SK-N-SH (cell line): ENCODE results near the gene CTSL. TPM values are rescaled to one million over a fixed set of nuclear protein-coding genes. Genes with fewer than 3 reads are reported as not detected.

Experiments used
- CTCF ChIA-PET: fragments of 300-600, 350-600 bp; formaldehyde crosslinking; extraction: SDS; loops from one replicate; lab custom pipeline; 2021; lab: Yijun Ruan, JAX
- POLR2A ChIA-PET: fragments of 350-600 bp; sonication (Branson Sonifier 250); formaldehyde crosslinking; extraction: SDS; loops from one replicate; lab custom pipeline; 2020; ENCODE audit warnings: antibody characterized with exemption, inconsistent platforms; lab: Yijun Ruan, JAX
- DNase-seq: peaks from one replicate; pipeline ENCODE4 v3.0.0; 2012
- H2AFZ ChIP-seq: fragments of 200-600 bp; sonication (generic); 2 replicates; pipeline ENCODE4 v1.8.1; 2016; ENCODE audit warnings: antibody characterized with exemption, mild to moderate bottlenecking, low read depth
- H3F3A ChIP-seq: fragments of 200-600 bp; sonication (generic); replicated peaks from 2 replicates; pipeline ENCODE3; 2016; ENCODE audit warnings: antibody characterized with exemption, mild to moderate bottlenecking; ENCODE audit not compliant: insufficient read depth
- H3K27ac ChIP-seq, 2 experiments: fragments of 200-500 bp in 1 of 2; fragments of 200-600 bp in 1 of 2; sonication (Bioruptor generic) in 1 of 2; sonication (generic), shearing (Covaris generic) in 1 of 2; 2 replicates each; pipeline versions ENCODE4 v1.5.1 to v1.6.1; 2014 to 2016; ENCODE audit warnings: low read depth in 2 of 2, inconsistent platforms in 1 of 2, low read length in 1 of 2, mild to moderate bottlenecking in 1 of 2, mixed read lengths in 1 of 2
- H3K27me3 ChIP-seq: fragments of 200-600 bp; sonication (generic), shearing (Covaris generic); 2 replicates; pipeline ENCODE4 v1.6.1; 2016; ENCODE audit warnings: mixed run types; ENCODE audit not compliant: insufficient read depth
- H3K36me3 ChIP-seq, 2 experiments: fragments of 200-500 bp in 1 of 2; fragments of 200-600 bp in 1 of 2; sonication (Bioruptor generic) in 1 of 2; sonication (generic) in 1 of 2; replicated peaks in 1 of 2; 2 replicates each; pipeline versions ENCODE3 to v1.5.1; 2014 to 2016; ENCODE audit warnings: low read length in 1 of 2, mild to moderate bottlenecking in 1 of 2; ENCODE audit not compliant: insufficient read depth in 2 of 2, control insufficient read depth in 1 of 2
- H3K4me1 ChIP-seq, 2 experiments: fragments of 200-500 bp in 1 of 2; fragments of 200-600 bp in 1 of 2; sonication (Bioruptor generic) in 1 of 2; sonication (generic), shearing (Covaris generic) in 1 of 2; 2 replicates each; pipeline versions ENCODE4 v1.5.1 to v1.6.1; 2014 to 2016; ENCODE audit warnings: low read depth in 1 of 2, low read length in 1 of 2, mixed run types in 1 of 2; ENCODE audit not compliant: insufficient read depth in 2 of 2, control insufficient read depth in 1 of 2
- H3K4me2 ChIP-seq: fragments of 200-600 bp; sonication (generic), shearing (Covaris generic); 2 replicates; pipeline ENCODE4 v1.6.1; 2017; ENCODE audit warnings: mixed run types
- H3K4me3 ChIP-seq, 2 experiments: fragments of 200-500 bp in 1 of 2; fragments of 200-600 bp in 1 of 2; sonication (Bioruptor generic) in 1 of 2; sonication (generic), shearing (Covaris generic) in 1 of 2; 2 replicates each; pipeline versions ENCODE4 v1.5.1 to v1.8.1; 2014 to 2016; ENCODE audit warnings: low read depth in 2 of 2, inconsistent platforms in 1 of 2, low read length in 1 of 2, mild to moderate bottlenecking in 1 of 2, mixed read lengths in 1 of 2, moderate library complexity in 1 of 2
- H3K79me2 ChIP-seq: fragments of 200-600 bp; sonication (generic); 2 replicates; pipeline ENCODE4 v1.8.1; 2017; ENCODE audit warnings: mild to moderate bottlenecking; ENCODE audit not compliant: insufficient read depth
- H3K9ac ChIP-seq: fragments of 200-600 bp; sonication (generic); 2 replicates; pipeline ENCODE4 v1.6.1; 2017; ENCODE audit warnings: mixed run types
- H3K9me2 ChIP-seq: fragments of 200-600 bp; sonication (generic); 2 replicates; pipeline ENCODE4 v1.6.1; 2017; ENCODE audit warnings: mixed run types
- H3K9me3 ChIP-seq: fragments of 200-600 bp; sonication (generic); 2 replicates; pipeline ENCODE4 v1.6.1; 2017; ENCODE audit warnings: mixed run types, mild to moderate bottlenecking, moderate library complexity
- H4K20me1 ChIP-seq: fragments of 200-600 bp; sonication (generic); 2 replicates; pipeline ENCODE4 v1.6.1; 2017; ENCODE audit warnings: mild to moderate bottlenecking, mixed run types; ENCODE audit not compliant: insufficient read depth
- CHD2 ChIP-seq: fragments of 150-350 bp; IDR thresholded peaks from 2 replicates; pipeline ENCODE4 v1.6.1; 2018; ENCODE audit warnings: low read length; ENCODE audit not compliant: partially characterized antibody
- EZH2phosphoT487 ChIP-seq: fragments of 200-600 bp; sonication (generic); IDR thresholded peaks from 2 replicates; pipeline ENCODE4 v1.6.1; 2017; ENCODE audit warnings: low read depth, mixed run types, mild to moderate bottlenecking, antibody characterized with exemption, moderate library complexity, borderline replicate concordance
- FOSL2 ChIP-seq: IDR thresholded peaks from 2 replicates; pipeline ENCODE4 v1.4.0; 2012; ENCODE audit warnings: low read depth, mild to moderate bottlenecking, moderate library complexity, borderline replicate concordance
- FOXJ3 ChIP-seq: sonication (generic); formaldehyde crosslinking; IDR thresholded peaks from 2 replicates; pipeline ENCODE4 v1.5.1; 2020; ENCODE audit warnings: mild to moderate bottlenecking, missing genetic modification reagents
- FOXM1 ChIP-seq: IDR thresholded peaks from 2 replicates; pipeline ENCODE4 v1.4.0; 2012; ENCODE audit warnings: low read depth, mild to moderate bottlenecking
- GABPA ChIP-seq: IDR thresholded peaks from 2 replicates; pipeline ENCODE4 v1.4.0; 2012; ENCODE audit warnings: low read depth, mild to moderate bottlenecking
- GATA2 ChIP-seq: sonication (generic); formaldehyde crosslinking; IDR thresholded peaks from 2 replicates; pipeline ENCODE4 v1.5.0; 2020; ENCODE audit warnings: mild to moderate bottlenecking, missing genetic modification reagents
- IRF3 ChIP-seq: fragments of 150-350 bp; IDR thresholded peaks from 2 replicates; pipeline ENCODE4 v1.6.1; 2016; ENCODE audit warnings: mild to moderate bottlenecking, low read depth, low read length
- MAX ChIP-seq: IDR thresholded peaks from 2 replicates; pipeline ENCODE4 v1.4.0; 2012; ENCODE audit warnings: low read depth
- NRF1 ChIP-seq: IDR thresholded peaks from 2 replicates; pipeline ENCODE4 v1.6.1; 2012; ENCODE audit warnings: low read depth, mild to moderate bottlenecking, low read length
- PBX3 ChIP-seq: IDR thresholded peaks from 2 replicates; pipeline ENCODE4; 2012
- RAD21 ChIP-seq: IDR thresholded peaks from 2 replicates; pipeline ENCODE4 v1.6.1; 2012; ENCODE audit warnings: mild to moderate bottlenecking, low read length
- RFX5 ChIP-seq: IDR thresholded peaks from 2 replicates; pipeline ENCODE4 v1.6.1; 2012; ENCODE audit warnings: mild to moderate bottlenecking, improper control_type of control experiment, low read length
- RXRA ChIP-seq: IDR thresholded peaks from 2 replicates; pipeline ENCODE4 v1.4.0; 2012; ENCODE audit warnings: low read depth, mild to moderate bottlenecking, borderline replicate concordance
- SIN3A ChIP-seq: IDR thresholded peaks from 2 replicates; pipeline ENCODE4 v1.6.1; 2012; ENCODE audit warnings: low read depth, mild to moderate bottlenecking, low read length, moderate library complexity, borderline replicate concordance
- SMC3 ChIP-seq: IDR thresholded peaks from 2 replicates; pipeline ENCODE4 v1.6.1; 2012; ENCODE audit warnings: low read depth, low read length, improper control_type of control experiment
- TCF12 ChIP-seq: IDR thresholded peaks from 2 replicates; pipeline ENCODE4 v1.4.0; 2012
- TEAD4 ChIP-seq: IDR thresholded peaks from 2 replicates; pipeline ENCODE4 v1.4.0; 2012; ENCODE audit warnings: mild to moderate bottlenecking, borderline replicate concordance; ENCODE audit not compliant: insufficient read depth
- USF1 ChIP-seq: IDR thresholded peaks from 2 replicates; pipeline ENCODE4 v1.4.0; 2012; ENCODE audit warnings: low read depth, borderline replicate concordance
- YY1 ChIP-seq: IDR thresholded peaks from 2 replicates; pipeline ENCODE4 v1.4.0; 2012; ENCODE audit warnings: low read depth, mild to moderate bottlenecking
- WGBS: methylation state at CpG from one replicate; pipeline ENCODE4 v1.1.6; 2017; ENCODE audit warnings: low lambda C conversion rate; 5-methylcytosine and 5-hydroxymethylcytosine counted together
- polyA plus RNA-seq, 3 experiments: library from polyadenylated mRNA; depleted of rRNA; stranded (reverse); fragments of >200 nt; gene quantifications; 2 replicates each; pipeline ENCODE4 v1.2.3, GENCODE V29; 2012

Gene CTSL
- polyA plus RNA-seq, 1 of the 3 experiments (the other 2 are of a cell fraction), result 98.3 TPM

- TF ChIP-seq GABPA (no peak), GATA2 (CRISPR knock-in tag) (no peak), FOSL2 (no peak), MAX (no peak)
These were observed 17.4 kb upstream of the CTSL start (continued) for GRCh38 chr9:87708546-87708945.

- no peaks in the 10 kb centered on the region for H3K27me3 ChIP-seq
- H3K27ac ChIP-seq, result no peak overlapping the region
- H3K79me2 ChIP-seq, result no peaks in the 10 kb centered on the region
- no peak for TF ChIP-seq TEAD4
- TF ChIP-seq RAD21, result no peak
- TF ChIP-seq YY1, result no peak
- TF ChIP-seq SMC3, result no peak
- no peak for TF ChIP-seq CHD2
- no peak for TF ChIP-seq TCF12
- TF ChIP-seq USF1, result no peak
- no peak for DNase-seq
- no peaks in the 10 kb centered on the region for H3K36me3 ChIP-seq
- CTCF ChIA-PET, result interaction anchor here (1.3 to 2.3 kb wide), 3 partner anchors 8 to 25 kb away, joined by 5 to 8 read pairs (median 5); no protein-coding TSS in a partner anchor
- no peak overlapping the region for H2AFZ ChIP-seq
- H3K4me2 ChIP-seq, result no peak overlapping the region
- no peak overlapping the region for H3K4me3 ChIP-seq
- POLR2A ChIA-PET, result interaction anchor here (0.6 kb wide), 2 partner anchors 83 to 195 kb away, joined by 3 to 4 read pairs; no protein-coding TSS in a partner anchor
- peaks cover 3% of the 10 kb centered on the region for H3F3A ChIP-seq
- 72% methylated on average over 7 of the region's 7 CpGs for WGBS
- no peaks in the 10 kb centered on the region for H3K9me2 ChIP-seq
- H3K4me1 ChIP-seq, result peaks cover 7 to 11% of the 10 kb centered on the region in 2 experiments; a peak in 2 of 4 replicates
- H4K20me1 ChIP-seq, result no peaks in the 10 kb centered on the region
- no peak overlapping the region for H3K9ac ChIP-seq
- no peaks in the 10 kb centered on the region for H3K9me3 ChIP-seq
These were observed 16.8 kb upstream of the CTSL start for GRCh38 chr9:87708986-87709728.

- 91% methylated on average over 5 of the region's 5 CpGs for WGBS
- Histone ChIP-seq H3K79me2 (no peaks in the 10 kb centered on the region), H3K9me3 (no peaks in the 10 kb centered on the region), H2AFZ (no peak overlapping the region), H3K27me3 (no peaks in the 10 kb centered on the region), H3K9ac (no peak overlapping the region), H4K20me1 (no peaks in the 10 kb centered on the region), H3F3A (peaks cover 4% of the 10 kb centered on the region), H3K4me2 (no peak overlapping the region), H3K27ac (no peak overlapping the region), H3K9me2 (no peaks in the 10 kb centered on the region), H3K4me1 (peaks cover 10 to 11% of the 10 kb centered on the region in 2 experiments; a peak in 2 of 4 replicates), H3K4me3 (no peak overlapping the region), H3K36me3 (no peaks in the 10 kb centered on the region)
- ChIA-PET POLR2A (no interaction called here), CTCF (interaction anchor here (1.3 to 2.3 kb wide), 2 partner anchors 9 to 26 kb away, joined by 5 to 8 read pairs; no protein-coding TSS in a partner anchor)
- DNase-seq, result no peak
- TF ChIP-seq RFX5 (no peak), FOXM1 (no peak), TEAD4 (no peak), NRF1 (no peak), FOXJ3 (CRISPR knock-in tag) (no peak), RAD21 (no peak), SMC3 (no peak), IRF3 (no peak), EZH2phosphoT487 (no peak), GABPA (no peak), FOSL2 (no peak), USF1 (no peak), RXRA (no peak), SIN3A (no peak), PBX3 (no peak), TCF12 (no peak)
These were observed 15.5 kb upstream of the CTSL start for GRCh38 chr9:87710443-87710842.
